ENCODE data around the gene PDXDC1.
A peak's percentile ranks its signal among the peaks of the same experiment; 100 is the strongest.
"Not testable (repeated sequence)": the region's sequence is repeated elsewhere in the genome, so short reads cannot be mapped to it uniquely, and the experiment has no call there.

Gene PDXDC1

DNA sequence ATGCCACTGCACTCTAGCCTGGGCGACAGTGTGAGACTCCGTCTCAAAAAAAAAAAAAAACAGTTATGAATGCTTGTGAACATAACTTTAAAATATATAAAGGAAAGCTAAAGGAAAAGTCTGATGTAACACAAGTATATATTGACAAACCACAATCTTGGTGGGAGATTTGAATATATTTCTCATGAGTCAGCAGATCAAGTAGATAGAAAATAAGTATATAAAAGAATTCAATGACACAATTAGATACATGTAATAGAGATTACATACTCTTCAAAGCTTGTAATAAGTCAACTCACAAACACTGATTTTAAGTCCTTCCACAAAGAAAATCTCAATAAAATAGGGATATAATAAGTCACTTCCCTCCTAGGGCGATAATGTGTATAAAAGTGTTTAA is 40.8 kb downstream of the PDXDC1 start:
- not testable (repeated sequence) for H3K4me3 ChIP-seq (ENCODE audit: low read depth, low read length); DNase-seq (ENCODE audit: low read depth)

DNA sequence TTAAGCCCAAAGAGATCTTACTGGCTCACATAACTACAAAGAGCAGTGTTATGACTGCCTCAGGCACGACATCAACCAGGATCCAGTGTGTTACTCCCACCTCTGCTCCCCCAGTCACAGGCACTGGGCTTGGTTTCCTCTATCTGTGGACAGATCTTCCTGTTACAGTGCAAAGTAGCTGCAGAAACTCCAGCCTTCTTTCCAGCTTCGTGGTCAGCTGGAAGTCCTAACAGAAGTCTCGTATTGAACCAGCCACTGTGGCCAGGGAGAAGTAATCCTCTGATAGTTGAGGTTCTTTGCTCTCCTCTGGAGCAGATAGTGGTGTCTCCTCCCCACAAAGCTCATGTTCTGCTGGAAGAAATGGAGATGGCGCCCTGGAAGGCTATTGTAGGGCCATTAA is 41.5 kb downstream of the PDXDC1 start:
- DNase-seq (ENCODE audit: low read depth); H3K4me3 ChIP-seq (ENCODE audit: low read depth, low read length): not testable (repeated sequence)

GRCh38 chr16:15016951-15017580 is 42.2 kb downstream of the PDXDC1 start:
- not testable (repeated sequence) for H3K4me3 ChIP-seq (ENCODE audit: low read depth, low read length); DNase-seq (ENCODE audit: low read depth)

- DNase-seq (ENCODE audit: low read depth); H3K4me3 ChIP-seq (ENCODE audit: low read depth, low read length): not testable (repeated sequence)
Measured at GRCh38 chr16:15021429-15021828, 46.6 kb downstream of the PDXDC1 start.

DNA sequence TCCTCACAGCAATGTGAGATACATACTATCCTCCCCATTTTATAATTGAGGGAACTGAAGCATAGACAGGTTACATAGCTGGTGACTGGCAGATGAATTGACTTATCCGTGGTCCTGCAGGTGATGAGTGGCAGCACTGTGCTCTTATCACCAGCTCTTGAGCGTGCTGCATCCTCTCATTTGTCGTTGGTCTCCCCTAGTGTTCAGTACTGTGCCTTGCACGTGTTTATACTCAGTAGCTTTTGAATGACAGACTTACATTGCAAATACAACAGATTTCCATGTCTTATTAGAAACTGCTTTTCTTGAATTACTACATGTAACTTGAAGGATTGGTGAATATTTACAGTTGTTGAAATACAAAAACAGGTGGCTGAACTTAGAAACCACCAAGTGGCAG is 47.4 kb downstream of the PDXDC1 start:
- peak; percentile 69 for TF ChIP-seq CTCF (IDR thresholded peaks at IDR 0.05; ENCODE audit: control insufficient read depth, extremely low read depth, insufficient read depth)
- not testable (repeated sequence) for H3K4me3 ChIP-seq (ENCODE audit: low read depth, low read length); DNase-seq (ENCODE audit: low read depth)

GRCh38 chr16:15023381-15024077 is 48.7 kb downstream of the PDXDC1 start:
- DNase-seq (ENCODE audit: low read depth); H3K4me3 ChIP-seq (ENCODE audit: low read depth, low read length): not testable (repeated sequence)

DNA sequence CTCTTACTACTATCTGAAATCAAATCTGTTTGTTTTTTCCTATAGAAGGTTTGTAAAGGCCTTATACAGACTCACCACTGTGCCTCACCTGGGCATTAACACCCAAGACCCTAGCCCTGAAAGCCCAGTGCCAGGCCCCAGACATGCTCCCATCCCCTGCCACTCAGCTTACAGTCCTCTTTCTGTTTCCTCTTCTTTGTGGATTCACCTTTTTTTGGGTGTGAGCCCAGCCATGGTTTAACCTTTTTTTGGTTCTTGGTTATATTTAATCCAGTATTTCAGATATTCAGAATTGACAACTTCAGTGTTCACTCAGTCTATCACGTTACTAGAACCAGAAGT is 50.0 kb downstream of the PDXDC1 start:
- H3K4me3 ChIP-seq (ENCODE audit: low read depth, low read length); DNase-seq (ENCODE audit: low read depth): not testable (repeated sequence)

GRCh38 chr16:15025234-15025951 is 50.6 kb downstream of the PDXDC1 start:
- H3K4me3 ChIP-seq (ENCODE audit: low read depth, low read length); DNase-seq (ENCODE audit: low read depth): not testable (repeated sequence)

GRCh38 chr16:15027051-15027450 is 52.2 kb downstream of the PDXDC1 start:
- not testable (repeated sequence) for H3K4me3 ChIP-seq (ENCODE audit: low read depth, low read length); DNase-seq (ENCODE audit: low read depth)

DNA sequence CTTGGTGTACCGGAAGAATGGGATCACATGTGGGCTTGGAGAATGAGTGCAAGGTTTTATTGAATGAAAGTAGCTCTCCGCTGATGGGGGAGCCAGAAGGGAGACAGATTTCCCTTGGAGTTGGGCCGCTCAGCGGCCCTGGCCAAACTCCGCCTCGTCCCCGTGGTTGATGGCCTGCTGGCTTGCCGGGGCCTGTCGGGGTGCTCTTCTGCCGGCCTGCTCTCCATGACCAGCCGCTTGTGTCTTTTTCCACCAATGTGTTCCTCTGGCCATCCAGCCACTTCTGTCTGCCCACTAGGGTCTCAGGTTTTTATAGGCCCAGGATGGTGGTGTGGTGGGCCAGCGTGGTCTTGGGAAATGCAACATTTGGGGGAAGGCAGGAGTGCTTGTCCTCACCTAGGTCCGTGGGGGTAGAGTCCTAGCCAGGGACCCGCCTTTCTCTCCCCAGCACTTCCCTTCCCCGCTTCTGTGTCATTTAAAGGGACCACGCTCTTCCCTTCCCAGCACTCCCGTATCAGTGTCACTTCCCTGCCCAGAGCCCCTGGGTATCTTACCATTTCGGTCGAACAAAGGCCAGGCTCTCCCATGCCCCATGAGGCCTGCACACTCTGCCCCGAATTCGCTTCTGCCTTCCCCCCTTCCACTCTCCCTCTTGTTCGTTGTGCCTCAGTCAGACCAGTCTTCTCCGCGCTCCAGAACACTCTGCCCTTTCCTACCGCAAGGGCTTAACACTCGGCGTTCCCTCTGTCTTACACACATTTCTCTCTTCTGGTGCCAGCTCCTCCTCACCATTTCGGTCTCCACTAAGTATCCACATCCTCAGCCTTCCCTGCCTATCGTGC is 52.9 kb downstream of the PDXDC1 start:
- DNase-seq (ENCODE audit: low read depth); H3K4me3 ChIP-seq (ENCODE audit: low read depth, low read length): not testable (repeated sequence)

DNA sequence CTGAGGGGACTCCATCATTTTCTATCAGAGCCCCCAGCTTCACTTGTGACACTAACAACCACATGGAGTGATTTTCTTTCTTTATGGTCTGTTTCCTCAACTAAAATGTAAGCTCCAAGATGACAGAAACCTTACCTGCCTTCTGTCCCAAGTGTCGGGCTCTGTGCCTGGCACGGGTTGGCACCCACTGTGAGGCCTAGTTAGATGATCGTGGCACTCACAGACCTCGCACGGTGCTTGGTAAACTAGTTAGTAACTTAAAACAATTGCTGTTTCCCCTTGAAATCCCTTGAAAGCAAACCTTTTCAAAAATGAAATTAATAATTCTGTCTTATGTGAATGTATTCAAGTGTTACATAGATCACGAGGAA is 53.5 kb downstream of the PDXDC1 start:
- not testable (repeated sequence) for DNase-seq (ENCODE audit: low read depth)

DNA sequence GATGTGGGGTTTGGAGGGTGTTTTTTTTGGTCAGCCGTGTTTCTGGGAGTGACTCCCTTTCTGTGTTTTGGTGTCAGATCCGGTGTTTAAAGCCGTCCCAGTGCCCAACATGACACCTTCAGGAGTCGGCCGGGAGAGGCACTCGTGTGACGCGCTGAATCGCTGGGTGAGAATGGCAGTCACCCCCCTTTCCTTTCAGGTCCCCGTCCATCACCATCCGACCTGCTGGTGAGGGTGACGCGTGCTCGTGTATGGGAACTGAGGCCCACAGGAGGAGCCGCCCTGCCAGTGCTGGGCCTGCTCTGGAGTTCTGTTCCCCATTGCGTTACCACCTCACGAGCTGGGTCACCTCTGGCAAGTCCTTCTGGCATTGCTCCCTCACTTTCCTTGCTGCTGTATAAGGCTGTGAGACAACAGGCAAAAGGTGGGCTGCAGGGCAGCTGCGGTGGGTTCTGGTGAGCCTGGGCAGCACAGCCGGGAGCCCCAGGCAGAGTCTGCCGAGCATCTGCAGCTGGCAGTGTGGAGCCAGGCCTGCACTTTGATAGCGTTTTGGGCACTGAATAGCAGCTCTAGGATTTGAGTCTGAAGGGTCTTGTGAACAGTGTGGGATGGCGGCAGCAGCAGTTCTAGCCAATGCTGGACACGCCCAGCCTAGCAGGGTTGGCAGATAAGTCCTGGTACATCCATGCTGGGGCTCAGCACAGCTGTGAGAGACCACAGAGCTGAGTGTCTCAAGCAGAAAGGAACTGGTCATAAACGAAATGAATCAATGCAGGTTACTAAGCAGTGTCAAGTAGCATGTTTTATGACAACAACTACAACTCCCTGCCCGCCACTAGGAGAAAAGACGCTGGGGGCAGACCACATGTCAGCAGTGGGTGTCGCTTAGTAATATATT is 54.2 kb downstream of the PDXDC1 start:
- not testable (repeated sequence) for H3K4me3 ChIP-seq (ENCODE audit: low read depth, low read length); DNase-seq (ENCODE audit: low read depth)

More for the DNA sequence above, 53.5 kb downstream of the PDXDC1 start:
- H3K4me3 ChIP-seq (ENCODE audit: low read depth, low read length), result not testable (repeated sequence)

- not testable (repeated sequence) for DNase-seq (ENCODE audit: low read depth); H3K4me3 ChIP-seq (ENCODE audit: low read depth, low read length)
Measured at GRCh38 chr16:15029749-15030148, 54.9 kb downstream of the PDXDC1 start.
